HFFc6 (cell line): ENCODE data around the gene METTL9. TPM values are rescaled to one million over a fixed set of nuclear protein-coding genes. Genes with fewer than 3 reads are reported as not detected.
"Not testable (repeated sequence)": the region's sequence is repeated elsewhere in the genome, so short reads cannot be mapped to it uniquely, and the experiment has no call there.

Experiments
- DNase-seq: peaks from one replicate; pipeline ENCODE4 v3.0.0-alpha.2; 2018
- H3K27ac Mint-ChIP-seq: 2 replicates; pipeline ENCODE4 v1.8.0; 2020; ENCODE audit warnings: mild to moderate bottlenecking, mixed read lengths
- H3K27me3 Mint-ChIP-seq: 2 replicates; pipeline ENCODE4 v1.8.0; 2021; ENCODE audit warnings: mild to moderate bottlenecking, moderate library complexity, mixed read lengths; ENCODE audit not compliant: insufficient read depth
- H3K36me3 Mint-ChIP-seq: 2 replicates; pipeline ENCODE4 v1.8.0; 2021; ENCODE audit warnings: low read depth, mixed read lengths
- H3K4me1 Mint-ChIP-seq: 2 replicates; pipeline ENCODE4 v1.8.0; 2020; ENCODE audit warnings: low read depth, mixed read lengths
- H3K4me3 Mint-ChIP-seq: 2 replicates; pipeline ENCODE4 v1.8.0; 2020; ENCODE audit warnings: mild to moderate bottlenecking, moderate library complexity, mixed read lengths
- H3K9me3 Mint-ChIP-seq: 2 replicates; pipeline ENCODE4 v1.8.0; 2020; ENCODE audit warnings: mild to moderate bottlenecking, mixed read lengths
- total RNA-seq, 6 experiments: library from RNA; stranded (reverse); fragmentation: NEBNext Ultra II Directional; extraction: Animal tissue kit (Norgen Biotek cat#: 25700); gene quantifications; 2 replicates in 1 of 6; 3 replicates in 5 of 6; pipeline ENCODE4 v1.2.3, GENCODE V29; 2021
- TF ChIP-seq, protein P1 (sequence below): fragments of 200-600 bp; sonication (generic); IDR thresholded peaks from 2 replicates; pipeline ENCODE4 v1.5.0; 2021; ENCODE audit warnings: antibody characterized with exemption, mild to moderate bottlenecking

The METTL9 gene
- total RNA-seq, 6 experiments from 2014 or later = 147 to 176 (median 151) TPM

DNA sequence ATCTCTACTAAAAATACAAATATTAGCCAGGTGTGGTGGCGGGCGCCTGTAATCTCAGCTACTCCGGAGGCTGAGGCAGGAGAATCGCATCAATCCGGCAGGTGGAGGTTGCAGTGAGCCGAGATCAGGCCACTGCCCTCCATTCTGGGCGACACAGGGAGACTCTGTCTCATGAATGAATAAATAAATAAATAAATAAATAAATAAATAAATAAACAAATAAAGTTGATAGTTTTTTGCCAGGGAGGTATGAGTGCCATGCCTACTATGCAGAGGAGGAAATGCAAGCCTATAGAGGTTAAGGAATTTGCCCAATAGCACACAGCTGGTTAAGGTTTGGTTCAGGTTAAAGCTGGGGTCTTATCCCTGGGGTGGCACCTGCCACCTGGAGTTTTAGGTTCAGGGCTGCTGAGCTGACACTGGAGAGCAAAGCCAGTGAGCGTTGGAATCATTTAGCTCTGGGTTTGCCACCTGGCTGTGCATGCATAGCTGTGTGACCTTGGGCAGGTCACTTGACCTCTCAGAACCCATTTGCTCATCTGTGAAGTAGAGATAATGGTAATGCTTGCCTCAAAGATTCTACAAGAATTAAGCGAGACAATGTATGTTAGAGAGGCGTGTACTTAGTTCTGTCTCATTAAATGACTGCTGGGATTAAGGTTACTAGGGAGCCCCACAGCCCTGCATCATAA is 65.6 kb downstream of the METTL9 start:
- no peak overlapping the region for H3K27ac Mint-ChIP-seq
- no peaks in the 10 kb centered on the region for H3K9me3 Mint-ChIP-seq
- TF ChIP-seq, protein P1, sequence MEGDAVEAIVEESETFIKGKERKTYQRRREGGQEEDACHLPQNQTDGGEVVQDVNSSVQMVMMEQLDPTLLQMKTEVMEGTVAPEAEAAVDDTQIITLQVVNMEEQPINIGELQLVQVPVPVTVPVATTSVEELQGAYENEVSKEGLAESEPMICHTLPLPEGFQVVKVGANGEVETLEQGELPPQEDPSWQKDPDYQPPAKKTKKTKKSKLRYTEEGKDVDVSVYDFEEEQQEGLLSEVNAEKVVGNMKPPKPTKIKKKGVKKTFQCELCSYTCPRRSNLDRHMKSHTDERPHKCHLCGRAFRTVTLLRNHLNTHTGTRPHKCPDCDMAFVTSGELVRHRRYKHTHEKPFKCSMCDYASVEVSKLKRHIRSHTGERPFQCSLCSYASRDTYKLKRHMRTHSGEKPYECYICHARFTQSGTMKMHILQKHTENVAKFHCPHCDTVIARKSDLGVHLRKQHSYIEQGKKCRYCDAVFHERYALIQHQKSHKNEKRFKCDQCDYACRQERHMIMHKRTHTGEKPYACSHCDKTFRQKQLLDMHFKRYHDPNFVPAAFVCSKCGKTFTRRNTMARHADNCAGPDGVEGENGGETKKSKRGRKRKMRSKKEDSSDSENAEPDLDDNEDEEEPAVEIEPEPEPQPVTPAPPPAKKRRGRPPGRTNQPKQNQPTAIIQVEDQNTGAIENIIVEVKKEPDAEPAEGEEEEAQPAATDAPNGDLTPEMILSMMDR = no peak
- no peak for DNase-seq
- no peak overlapping the region for H3K4me3 Mint-ChIP-seq
- H3K27me3 Mint-ChIP-seq = peaks cover 2% of the 10 kb centered on the region
- peaks cover 15% of the 10 kb centered on the region for H3K4me1 Mint-ChIP-seq
- H3K36me3 Mint-ChIP-seq = no peaks in the 10 kb centered on the region

DNA sequence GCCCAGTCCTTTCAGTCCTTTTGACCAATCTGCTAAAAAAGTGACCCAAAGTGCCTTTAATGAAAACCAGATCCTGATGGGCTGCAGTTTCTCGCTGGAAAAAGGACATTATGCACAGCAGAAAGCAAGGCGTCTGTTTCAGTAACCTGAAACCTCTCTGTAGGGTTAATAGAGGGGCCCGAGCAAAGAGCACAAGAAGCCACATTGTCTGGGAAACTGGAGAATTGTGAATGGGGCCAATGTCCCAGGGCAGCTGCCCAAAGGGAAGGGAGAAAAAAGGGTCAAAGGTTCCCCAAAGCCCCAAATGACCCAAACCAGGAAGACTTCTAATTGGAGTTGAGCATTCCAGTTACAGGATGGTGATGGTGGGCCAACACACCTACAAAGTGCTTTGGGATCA is 67.4 kb downstream of the METTL9 start:
- Mint-ChIP-seq H3K9me3 (no peaks in the 10 kb centered on the region), H3K27me3 (peaks cover 5% of the 10 kb centered on the region), H3K36me3 (no peaks in the 10 kb centered on the region), H3K27ac (no peak overlapping the region), H3K4me1 (peaks cover 8% of the 10 kb centered on the region), H3K4me3 (no peak overlapping the region)
- TF ChIP-seq, protein P1 = no peak
- DNase-seq = no peak

DNA sequence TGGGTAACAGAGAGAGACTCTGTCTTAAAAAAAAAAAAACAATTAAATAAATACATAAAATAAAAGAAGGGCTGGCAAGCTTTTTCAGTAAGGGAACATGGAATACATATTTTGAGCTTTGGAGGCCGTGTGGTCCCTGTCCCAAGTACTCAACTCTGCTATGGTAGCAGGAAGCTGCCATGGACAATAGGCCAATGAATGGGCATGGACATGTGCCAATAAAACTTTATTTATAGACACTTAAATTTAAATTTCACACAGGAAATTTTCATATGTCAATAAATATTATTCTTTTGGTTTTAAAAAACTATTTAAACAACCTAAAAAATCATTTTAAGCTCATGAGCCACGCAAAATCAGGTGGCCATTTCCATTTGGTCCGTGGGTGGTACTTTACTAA is 68.2 kb downstream of the METTL9 start:
- Mint-ChIP-seq H3K36me3 (no peaks in the 10 kb centered on the region), H3K27me3 (peaks cover 4% of the 10 kb centered on the region), H3K27ac (no peak overlapping the region), H3K4me1 (peaks cover 6% of the 10 kb centered on the region; the same call in 1 of the 2 replicates), H3K4me3 (no peak overlapping the region), H3K9me3 (no peaks in the 10 kb centered on the region)
- TF ChIP-seq, protein P1 = no peak
- no peak for DNase-seq

DNA sequence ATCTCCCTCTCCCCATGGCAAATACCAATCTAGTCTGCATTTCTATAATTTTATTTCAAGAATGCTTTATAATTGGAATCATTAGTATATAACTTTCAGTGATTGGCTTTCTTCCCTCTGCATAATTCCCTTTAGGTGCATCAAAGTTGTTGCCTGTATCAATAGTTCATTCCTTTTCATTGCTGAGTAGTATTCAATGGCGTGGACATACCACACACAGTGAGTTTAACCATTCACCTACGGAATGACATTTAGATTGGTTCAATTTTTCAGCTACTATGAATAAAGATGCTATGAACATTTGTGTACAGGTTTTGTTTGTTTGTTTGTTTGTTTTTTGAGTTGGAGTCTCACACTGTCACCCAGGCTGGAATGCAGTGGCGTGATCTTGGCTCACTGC is 74.1 kb downstream of the METTL9 start:
- Mint-ChIP-seq H3K36me3 (no peaks in the 10 kb centered on the region), H3K4me1 (peaks cover 6% of the 10 kb centered on the region; the same call in 1 of the 2 replicates), H3K27ac (no peak overlapping the region), H3K4me3 (no peak overlapping the region), H3K27me3 (peaks cover 20% of the 10 kb centered on the region), H3K9me3 (no peaks in the 10 kb centered on the region)
- TF ChIP-seq, protein P1 = no peak
- DNase-seq = no peak

DNA sequence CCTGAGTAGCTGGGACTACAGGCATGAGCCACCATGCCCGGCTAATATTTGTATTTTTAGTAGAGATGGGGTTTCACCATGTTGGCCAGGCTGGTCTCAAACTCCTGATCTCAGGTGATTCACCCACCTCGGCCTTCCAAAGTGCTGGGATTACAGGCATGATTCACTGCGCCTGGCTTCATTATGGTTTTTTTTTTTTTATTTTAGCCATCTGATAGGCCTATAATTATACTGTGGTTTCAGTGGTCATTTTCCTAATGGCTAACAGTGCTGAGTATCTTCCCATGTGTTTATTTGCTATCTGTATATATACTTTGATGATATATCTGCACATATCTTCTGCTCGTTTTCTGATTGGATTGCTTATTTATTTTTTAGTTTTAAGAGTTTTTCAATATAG is 75.1 kb downstream of the METTL9 start:
- not testable (repeated sequence) for H3K4me3 Mint-ChIP-seq, H3K4me1 Mint-ChIP-seq, H3K9me3 Mint-ChIP-seq, H3K27ac Mint-ChIP-seq, DNase-seq, H3K36me3 Mint-ChIP-seq
- H3K27me3 Mint-ChIP-seq = peaks cover 24% of the 10 kb centered on the region

DNA sequence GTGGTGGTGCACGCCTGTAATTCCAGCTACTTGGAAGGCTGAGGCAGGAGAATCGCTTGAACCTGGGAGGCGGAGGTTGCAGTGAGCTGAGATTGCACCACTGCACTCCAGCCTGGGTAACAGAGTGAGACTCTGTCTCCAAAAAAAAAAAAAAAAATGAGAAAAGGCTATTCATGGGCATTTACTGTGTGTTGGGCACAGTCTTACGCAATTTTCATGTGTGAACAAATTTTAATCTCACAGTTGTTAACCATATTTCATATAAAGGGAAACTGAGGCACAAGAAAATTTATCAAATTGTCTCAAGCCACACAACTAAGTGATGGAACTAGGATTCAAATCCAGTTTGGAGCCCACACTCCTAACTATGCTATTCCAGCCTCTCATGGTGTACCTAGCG is 81.3 kb downstream of the METTL9 start:
- H3K36me3 Mint-ChIP-seq, H3K4me3 Mint-ChIP-seq, H3K27ac Mint-ChIP-seq, H3K9me3 Mint-ChIP-seq, DNase-seq, H3K4me1 Mint-ChIP-seq: not testable (repeated sequence)
- H3K27me3 Mint-ChIP-seq = peaks cover 18% of the 10 kb centered on the region
